GM12878 (cell line): ENCODE measurements around the gene COL4A1.

ENCODE experiments used
- EZH2 ChIP-seq: IDR thresholded peaks from 2 replicates; pipeline ENCODE4 v1.6.1; 2012; ENCODE audit warnings: low read depth, mild to moderate bottlenecking, control low read depth, inconsistent platforms, low read length, borderline replicate concordance; ENCODE audit not compliant: control insufficient read depth
- POLR2A ChIP-seq: IDR thresholded peaks from 2 replicates; pipeline ENCODE4 v1.6.1; 2011; ENCODE audit warnings: low read depth, mild to moderate bottlenecking, low read length
- SMC3 ChIP-seq: IDR thresholded peaks from 2 replicates; pipeline ENCODE4 v1.6.1; 2011; ENCODE audit warnings: low read length, improper control_type of control experiment, borderline replicate concordance
- STAT3 ChIP-seq: IDR thresholded peaks from 2 replicates; pipeline ENCODE4 v1.6.1; 2011; ENCODE audit warnings: low read depth, low read length, improper control_type of control experiment

- no peak for TF ChIP-seq SMC3
- no peak for TF ChIP-seq POLR2A
- TF ChIP-seq STAT3: no peak
- TF ChIP-seq EZH2: no peak
Measured at GRCh38 chr13:110210604-110210985, 96.4 kb downstream of the COL4A1 start.
